ENCODE results near the gene SEMA6B. TPM values are rescaled to one million over a fixed set of nuclear protein-coding genes. Genes with fewer than 3 reads are reported as not detected.

The SEMA6B gene
- total and polyA plus RNA-seq, 2 experiments from 2014 or later = 10.5 to 130 TPM

- Histone ChIP-seq H3K4me3 (no peak overlapping the region), H3K4me1 (ENCODE audit: low read depth) (no peaks in the 10 kb centered on the region), H3K27me3 (no peaks in the 10 kb centered on the region), H3K9me3 (ENCODE audit: low read depth) (no peaks in the 10 kb centered on the region), H3K27ac (no peak overlapping the region), H3K36me3 (peaks cover 4% of the 10 kb centered on the region)
- DNase-seq (ENCODE audit: low read depth in 1 of 2, low spot score in 1 of 2) = no peak
- TF ChIP-seq, protein P1, sequence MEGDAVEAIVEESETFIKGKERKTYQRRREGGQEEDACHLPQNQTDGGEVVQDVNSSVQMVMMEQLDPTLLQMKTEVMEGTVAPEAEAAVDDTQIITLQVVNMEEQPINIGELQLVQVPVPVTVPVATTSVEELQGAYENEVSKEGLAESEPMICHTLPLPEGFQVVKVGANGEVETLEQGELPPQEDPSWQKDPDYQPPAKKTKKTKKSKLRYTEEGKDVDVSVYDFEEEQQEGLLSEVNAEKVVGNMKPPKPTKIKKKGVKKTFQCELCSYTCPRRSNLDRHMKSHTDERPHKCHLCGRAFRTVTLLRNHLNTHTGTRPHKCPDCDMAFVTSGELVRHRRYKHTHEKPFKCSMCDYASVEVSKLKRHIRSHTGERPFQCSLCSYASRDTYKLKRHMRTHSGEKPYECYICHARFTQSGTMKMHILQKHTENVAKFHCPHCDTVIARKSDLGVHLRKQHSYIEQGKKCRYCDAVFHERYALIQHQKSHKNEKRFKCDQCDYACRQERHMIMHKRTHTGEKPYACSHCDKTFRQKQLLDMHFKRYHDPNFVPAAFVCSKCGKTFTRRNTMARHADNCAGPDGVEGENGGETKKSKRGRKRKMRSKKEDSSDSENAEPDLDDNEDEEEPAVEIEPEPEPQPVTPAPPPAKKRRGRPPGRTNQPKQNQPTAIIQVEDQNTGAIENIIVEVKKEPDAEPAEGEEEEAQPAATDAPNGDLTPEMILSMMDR (IDR thresholded peaks at IDR 0.05; ENCODE audit: low read depth, low read length) = no peak
Measured at GRCh38 chr19:4507150-4507452, 52.4 kb downstream of the SEMA6B start.

- no peaks in the 10 kb centered on the region for H3K27me3 ChIP-seq
- no peak overlapping the region for H3K4me3 ChIP-seq
- H3K4me1 ChIP-seq (ENCODE audit: low read depth) = no peaks in the 10 kb centered on the region
- H3K9me3 ChIP-seq (ENCODE audit: low read depth) = no peaks in the 10 kb centered on the region
- TF ChIP-seq, protein P1 (IDR thresholded peaks at IDR 0.05; ENCODE audit: low read depth, low read length) = no peak
- no peak overlapping the region for H3K27ac ChIP-seq
- DNase-seq (ENCODE audit: low read depth in 1 of 2, low spot score in 1 of 2) = peak in 1 of 2 donors; percentile 47
- peaks cover 4% of the 10 kb centered on the region for H3K36me3 ChIP-seq
Measured at GRCh38 chr19:4506449-4507149, 52.9 kb downstream of the SEMA6B start.

DNA sequence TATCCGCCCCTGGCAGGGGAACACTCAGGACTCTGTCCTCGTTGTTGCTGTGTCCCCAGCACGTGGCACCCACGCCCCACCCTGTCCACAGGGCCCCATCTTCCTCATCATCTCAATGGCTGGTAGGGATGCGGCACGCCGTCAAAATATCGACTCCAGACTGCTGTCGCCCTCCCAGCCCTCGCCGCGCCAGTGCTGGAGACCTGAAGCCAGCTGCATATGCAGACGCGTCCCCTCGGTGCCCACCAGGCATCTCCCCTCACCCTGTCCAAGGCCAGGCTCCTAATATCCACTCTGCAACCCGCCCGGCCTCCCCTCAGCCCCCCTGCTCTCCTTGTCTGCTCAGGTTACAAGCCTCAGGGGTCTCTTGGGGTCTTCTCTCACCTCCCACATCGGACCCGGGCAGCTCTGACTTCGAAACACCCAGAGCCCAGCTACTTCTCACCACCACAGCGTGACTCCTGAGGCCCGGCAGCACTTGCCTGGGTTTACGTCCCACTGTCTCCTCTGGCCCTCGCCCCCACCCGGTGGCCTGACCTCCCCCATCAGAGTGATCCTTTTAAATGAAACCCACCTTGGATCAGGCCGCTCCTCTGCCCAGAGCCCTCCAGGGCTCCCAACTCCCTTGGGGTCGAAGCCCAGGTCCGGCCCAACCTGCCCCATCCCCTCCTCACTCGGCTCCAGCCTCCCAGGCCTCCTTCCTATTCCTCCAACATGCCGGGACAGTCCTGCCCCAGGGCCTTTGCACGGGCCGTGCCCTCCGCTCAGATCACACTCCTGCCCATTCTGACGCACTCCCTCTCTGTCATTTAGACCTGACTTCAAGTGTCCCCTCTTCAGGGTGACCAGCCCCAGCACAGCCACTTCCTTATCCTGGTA, 53.7 kb downstream of the SEMA6B start:
- Histone ChIP-seq H3K4me3 (no peak overlapping the region), H3K9me3 (ENCODE audit: low read depth) (no peaks in the 10 kb centered on the region), H3K27ac (no peak overlapping the region), H3K27me3 (no peaks in the 10 kb centered on the region), H3K36me3 (peaks cover 4% of the 10 kb centered on the region), H3K4me1 (ENCODE audit: low read depth) (no peaks in the 10 kb centered on the region)
- TF ChIP-seq, protein P1 (IDR thresholded peaks at IDR 0.05; ENCODE audit: low read depth, low read length) = no peak
- DNase-seq (ENCODE audit: low read depth in 1 of 2, low spot score in 1 of 2) = no peak

DNA sequence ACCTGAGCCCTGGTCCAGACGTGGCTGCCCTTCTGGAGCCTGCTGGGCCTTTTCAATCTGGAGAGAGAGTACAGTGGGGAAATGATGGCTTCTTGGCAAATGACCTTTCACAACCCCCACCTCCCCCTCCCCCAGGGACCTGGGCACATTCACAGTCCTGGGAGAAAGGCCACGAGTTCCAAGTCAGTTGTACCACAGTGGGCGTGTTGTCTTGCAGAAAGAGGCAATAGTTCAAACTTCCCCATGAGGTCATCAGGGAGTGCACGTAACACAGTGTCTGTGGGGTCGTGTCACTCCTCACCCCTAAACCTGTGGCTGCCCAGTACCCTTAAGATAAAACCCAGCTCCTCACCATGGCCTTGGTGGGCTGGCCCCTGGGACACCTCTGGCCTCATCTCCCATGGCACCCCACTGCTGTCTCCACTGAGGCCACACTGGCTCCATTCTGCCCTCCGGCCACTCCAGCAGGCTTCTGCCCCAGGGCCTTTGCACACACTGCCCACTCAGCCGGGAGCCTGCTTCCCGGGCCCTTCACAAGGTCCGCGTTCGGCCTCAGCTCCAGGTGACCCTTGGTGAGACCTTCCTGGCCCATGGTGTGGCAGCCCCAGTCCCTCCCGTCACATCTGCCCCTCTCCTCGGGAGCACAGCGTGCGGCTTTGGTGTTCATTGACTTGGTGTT, 54.5 kb downstream of the SEMA6B start:
- Histone ChIP-seq H3K27me3 (no peaks in the 10 kb centered on the region), H3K27ac (no peak overlapping the region), H3K4me1 (ENCODE audit: low read depth) (no peaks in the 10 kb centered on the region), H3K4me3 (no peak overlapping the region), H3K36me3 (peaks cover 4% of the 10 kb centered on the region), H3K9me3 (ENCODE audit: low read depth) (no peaks in the 10 kb centered on the region)
- no peak for DNase-seq (ENCODE audit: low read depth in 1 of 2, low spot score in 1 of 2)
- TF ChIP-seq, protein P1 (IDR thresholded peaks at IDR 0.05; ENCODE audit: low read depth, low read length) = no peak

- H3K27me3 ChIP-seq = no peaks in the 10 kb centered on the region
- H3K9me3 ChIP-seq (ENCODE audit: low read depth) = no peaks in the 10 kb centered on the region
- no peaks in the 10 kb centered on the region for H3K4me1 ChIP-seq (ENCODE audit: low read depth)
- no peak overlapping the region for H3K4me3 ChIP-seq
- DNase-seq (ENCODE audit: low read depth in 1 of 2, low spot score in 1 of 2) = no peak
- H3K27ac ChIP-seq = no peak overlapping the region
- TF ChIP-seq, protein P1 (IDR thresholded peaks at IDR 0.05; ENCODE audit: low read depth, low read length) = no peak
- peaks cover 9% of the 10 kb centered on the region for H3K36me3 ChIP-seq
Measured at GRCh38 chr19:4504297-4504701, 55.2 kb downstream of the SEMA6B start.
